ENCODE measurements around the gene KAT8. TPM values are rescaled to one million over a fixed set of nuclear protein-coding genes. Genes with fewer than 3 reads are reported as not detected.

Gene KAT8
- total and polyA plus RNA-seq, 9 of the 15 experiments (the other 6 are each of a cell fraction or from before 2014, with no cell fraction given) = 10.0 to 98.5 (median 76.4) TPM

- peak; percentile 96 for TF ChIP-seq THAP12 (CRISPR knock-in tag; IDR thresholded peaks at IDR 0.05)
- 0 out of 2 replicates have a peak, but pooled peaks have one; percentile 35 for TF ChIP-seq NBN (IDR thresholded peaks at IDR 0.05; ENCODE audit: low read depth)
- no peak; the same call in 1 of the 2 replicates for TF ChIP-seq RBM15 (IDR thresholded peaks at IDR 0.05; ENCODE audit: insufficient read depth, low read length)
- TF ChIP-seq, protein P1, sequence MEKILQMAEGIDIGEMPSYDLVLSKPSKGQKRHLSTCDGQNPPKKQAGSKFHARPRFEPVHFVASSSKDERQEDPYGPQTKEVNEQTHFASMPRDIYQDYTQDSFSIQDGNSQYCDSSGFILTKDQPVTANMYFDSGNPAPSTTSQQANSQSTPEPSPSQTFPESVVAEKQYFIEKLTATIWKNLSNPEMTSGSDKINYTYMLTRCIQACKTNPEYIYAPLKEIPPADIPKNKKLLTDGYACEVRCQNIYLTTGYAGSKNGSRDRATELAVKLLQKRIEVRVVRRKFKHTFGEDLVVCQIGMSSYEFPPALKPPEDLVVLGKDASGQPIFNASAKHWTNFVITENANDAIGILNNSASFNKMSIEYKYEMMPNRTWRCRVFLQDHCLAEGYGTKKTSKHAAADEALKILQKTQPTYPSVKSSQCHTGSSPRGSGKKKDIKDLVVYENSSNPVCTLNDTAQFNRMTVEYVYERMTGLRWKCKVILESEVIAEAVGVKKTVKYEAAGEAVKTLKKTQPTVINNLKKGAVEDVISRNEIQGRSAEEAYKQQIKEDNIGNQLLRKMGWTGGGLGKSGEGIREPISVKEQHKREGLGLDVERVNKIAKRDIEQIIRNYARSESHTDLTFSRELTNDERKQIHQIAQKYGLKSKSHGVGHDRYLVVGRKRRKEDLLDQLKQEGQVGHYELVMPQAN (IDR thresholded peaks at IDR 0.05; ENCODE audit: borderline replicate concordance) = peak; percentile 66; the same call in 1 of the 2 replicates
- no peak for TF ChIP-seq NFYB (IDR thresholded peaks at IDR 0.05; ENCODE audit: extremely low read depth, insufficient read length)
- 0 out of 2 replicates have a peak, but pooled peaks have one; percentile 70 for TF ChIP-seq HOXB6 (CRISPR knock-in tag; IDR thresholded peaks at IDR 0.05; ENCODE audit: borderline replicate concordance)
- TF ChIP-seq, protein P2, sequence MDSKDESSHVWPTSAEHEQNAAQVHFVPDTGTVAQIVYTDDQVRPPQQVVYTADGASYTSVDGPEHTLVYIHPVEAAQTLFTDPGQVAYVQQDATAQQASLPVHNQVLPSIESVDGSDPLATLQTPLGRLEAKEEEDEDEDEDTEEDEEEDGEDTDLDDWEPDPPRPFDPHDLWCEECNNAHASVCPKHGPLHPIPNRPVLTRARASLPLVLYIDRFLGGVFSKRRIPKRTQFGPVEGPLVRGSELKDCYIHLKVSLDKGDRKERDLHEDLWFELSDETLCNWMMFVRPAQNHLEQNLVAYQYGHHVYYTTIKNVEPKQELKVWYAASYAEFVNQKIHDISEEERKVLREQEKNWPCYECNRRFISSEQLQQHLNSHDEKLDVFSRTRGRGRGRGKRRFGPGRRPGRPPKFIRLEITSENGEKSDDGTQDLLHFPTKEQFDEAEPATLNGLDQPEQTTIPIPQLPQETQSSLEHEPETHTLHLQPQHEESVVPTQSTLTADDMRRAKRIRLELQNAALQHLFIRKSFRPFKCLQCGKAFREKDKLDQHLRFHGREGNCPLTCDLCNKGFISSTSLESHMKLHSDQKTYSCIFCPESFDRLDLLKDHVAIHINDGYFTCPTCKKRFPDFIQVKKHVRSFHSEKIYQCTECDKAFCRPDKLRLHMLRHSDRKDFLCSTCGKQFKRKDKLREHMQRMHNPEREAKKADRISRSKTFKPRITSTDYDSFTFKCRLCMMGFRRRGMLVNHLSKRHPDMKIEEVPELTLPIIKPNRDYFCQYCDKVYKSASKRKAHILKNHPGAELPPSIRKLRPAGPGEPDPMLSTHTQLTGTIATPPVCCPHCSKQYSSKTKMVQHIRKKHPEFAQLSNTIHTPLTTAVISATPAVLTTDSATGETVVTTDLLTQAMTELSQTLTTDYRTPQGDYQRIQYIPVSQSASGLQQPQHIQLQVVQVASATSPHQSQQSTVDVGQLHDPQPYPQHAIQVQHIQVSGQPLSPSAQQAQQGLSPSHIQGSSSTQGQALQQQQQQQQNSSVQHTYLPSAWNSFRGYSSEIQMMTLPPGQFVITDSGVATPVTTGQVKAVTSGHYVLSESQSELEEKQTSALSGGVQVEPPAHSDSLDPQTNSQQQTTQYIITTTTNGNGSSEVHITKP (IDR thresholded peaks at IDR 0.05; ENCODE audit: partially characterized antibody) = peak; percentile 100
- peak; percentile 99 for TF ChIP-seq PML (IDR thresholded peaks at IDR 0.05; ENCODE audit: low read length)
- TF ChIP-seq PHF8 (IDR thresholded peaks at IDR 0.05; ENCODE audit: borderline replicate concordance, low read length) = peak; percentile 89
- no peak for TF ChIP-seq SMAD2 (IDR thresholded peaks at IDR 0.05; ENCODE audit: low read depth, low read length)
- peak; percentile 44; the same call in 1 of the 2 replicates for TF ChIP-seq ZNF134 (CRISPR knock-in tag; conservative IDR thresholded peaks at IDR 0.05)
- no peak for TF ChIP-seq NFXL1 (CRISPR knock-in tag; IDR thresholded peaks at IDR 0.05)
- TF ChIP-seq MCM5 (IDR thresholded peaks at IDR 0.05; ENCODE audit: low read depth) = no peak
- no peak for TF ChIP-seq ZNF253 (CRISPR knock-in tag; conservative IDR thresholded peaks at IDR 0.05)
Observed at GRCh38 chr16:31179747-31180459, 62.4 kb downstream of the KAT8 start, which contains the start of gene FUS (continued).
